ENCODE results near the gene WDR93.

WDR93 gene

GRCh38 chr15:89662893-89663626, 27.6 kb upstream of the WDR93 start:
- no peak overlapping the region for H3K4me3 ChIP-seq (ENCODE audit: low read depth, low read length)
- TF ChIP-seq, protein P1, sequence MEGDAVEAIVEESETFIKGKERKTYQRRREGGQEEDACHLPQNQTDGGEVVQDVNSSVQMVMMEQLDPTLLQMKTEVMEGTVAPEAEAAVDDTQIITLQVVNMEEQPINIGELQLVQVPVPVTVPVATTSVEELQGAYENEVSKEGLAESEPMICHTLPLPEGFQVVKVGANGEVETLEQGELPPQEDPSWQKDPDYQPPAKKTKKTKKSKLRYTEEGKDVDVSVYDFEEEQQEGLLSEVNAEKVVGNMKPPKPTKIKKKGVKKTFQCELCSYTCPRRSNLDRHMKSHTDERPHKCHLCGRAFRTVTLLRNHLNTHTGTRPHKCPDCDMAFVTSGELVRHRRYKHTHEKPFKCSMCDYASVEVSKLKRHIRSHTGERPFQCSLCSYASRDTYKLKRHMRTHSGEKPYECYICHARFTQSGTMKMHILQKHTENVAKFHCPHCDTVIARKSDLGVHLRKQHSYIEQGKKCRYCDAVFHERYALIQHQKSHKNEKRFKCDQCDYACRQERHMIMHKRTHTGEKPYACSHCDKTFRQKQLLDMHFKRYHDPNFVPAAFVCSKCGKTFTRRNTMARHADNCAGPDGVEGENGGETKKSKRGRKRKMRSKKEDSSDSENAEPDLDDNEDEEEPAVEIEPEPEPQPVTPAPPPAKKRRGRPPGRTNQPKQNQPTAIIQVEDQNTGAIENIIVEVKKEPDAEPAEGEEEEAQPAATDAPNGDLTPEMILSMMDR (IDR thresholded peaks at IDR 0.05; ENCODE audit: borderline replicate concordance, insufficient read depth, low read depth, low read length), result no peak

GRCh38 chr15:89664441-89665350, 25.9 kb upstream of the WDR93 start:
- TF ChIP-seq, protein P1 (IDR thresholded peaks at IDR 0.05; ENCODE audit: borderline replicate concordance, insufficient read depth, low read depth, low read length), result no peak
- H3K4me3 ChIP-seq (ENCODE audit: low read depth, low read length), result no peak overlapping the region

DNA sequence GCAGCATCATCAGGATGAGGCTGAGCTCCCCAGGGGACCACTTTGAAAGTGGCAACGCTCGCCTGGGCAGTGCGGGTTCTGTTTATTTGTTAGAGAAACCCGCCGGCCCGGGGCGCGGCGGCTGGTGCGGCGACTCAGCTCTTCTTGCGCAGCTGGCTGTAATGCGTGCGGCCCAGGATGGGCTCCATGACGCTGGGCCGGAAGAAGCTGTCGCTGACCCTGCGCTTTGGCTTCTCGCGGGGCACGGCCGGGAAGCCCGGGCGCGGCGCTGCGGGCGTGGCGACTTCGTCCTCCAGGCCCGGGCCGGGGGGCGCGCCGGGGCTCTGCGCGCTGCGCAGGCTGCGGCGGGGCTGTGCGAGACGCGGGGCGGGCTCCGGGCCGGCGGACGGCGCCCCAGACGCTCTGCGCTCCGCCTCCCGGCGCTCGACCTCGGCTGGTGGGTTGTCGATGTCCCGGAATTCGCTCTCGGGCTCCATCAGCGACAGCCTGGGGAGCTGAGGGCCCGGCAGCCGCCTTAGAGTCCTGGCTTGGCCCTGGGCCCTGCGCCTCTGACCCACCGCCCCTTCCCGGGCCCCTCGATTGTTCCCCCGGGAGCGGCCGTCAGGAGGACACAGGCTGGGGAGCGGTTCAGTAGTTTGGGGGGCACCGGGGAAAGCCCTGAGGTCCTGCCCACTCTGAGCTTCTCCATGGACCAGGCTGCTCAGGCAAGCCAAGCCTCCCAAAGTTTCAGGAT, 25.0 kb upstream of the WDR93 start:
- H3K4me3 ChIP-seq (ENCODE audit: low read depth, low read length), result no peak overlapping the region
- TF ChIP-seq, protein P1 (IDR thresholded peaks at IDR 0.05; ENCODE audit: borderline replicate concordance, insufficient read depth, low read depth, low read length), result no peak

DNA sequence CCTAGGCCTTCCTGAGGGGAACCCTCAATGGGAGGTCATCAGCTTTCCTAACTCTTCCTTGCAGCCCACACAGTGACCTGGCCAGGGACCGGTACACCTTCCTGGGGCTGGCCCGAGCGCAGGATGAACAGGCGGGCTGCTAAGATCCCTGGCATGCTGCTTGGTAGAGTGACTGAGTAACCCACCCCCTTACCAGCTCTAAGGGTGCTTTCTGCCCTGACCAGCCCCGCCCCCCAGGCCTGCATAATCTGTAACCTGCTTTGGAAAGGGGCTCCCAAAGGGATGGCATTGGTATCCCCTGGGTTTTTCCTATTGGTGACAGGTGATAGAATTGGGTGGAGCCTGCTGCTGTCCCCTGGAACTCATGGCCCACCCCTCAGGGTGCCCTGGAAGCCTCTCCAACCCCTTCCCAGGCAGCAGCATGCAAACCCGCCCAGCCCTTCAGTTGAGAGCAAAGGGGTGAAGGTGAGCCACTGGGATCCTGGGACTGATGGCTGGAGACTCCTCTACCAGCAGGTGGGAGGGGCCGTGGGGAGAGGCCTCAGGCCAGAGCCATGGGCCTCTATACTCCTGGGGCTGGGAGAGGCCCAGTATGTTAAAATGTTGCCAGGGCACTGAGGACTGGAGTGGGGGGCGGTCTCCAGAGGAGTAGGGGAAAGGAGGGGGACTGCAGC, 24.3 kb upstream of the WDR93 start:
- TF ChIP-seq, protein P1 (IDR thresholded peaks at IDR 0.05; ENCODE audit: borderline replicate concordance, insufficient read depth, low read depth, low read length), result no peak
- no peak overlapping the region for H3K4me3 ChIP-seq (ENCODE audit: low read depth, low read length)

- TF ChIP-seq, protein P1 (IDR thresholded peaks at IDR 0.05; ENCODE audit: borderline replicate concordance, insufficient read depth, low read depth, low read length), result no peak
- no peak overlapping the region for H3K4me3 ChIP-seq (ENCODE audit: low read depth, low read length)
Measured at GRCh38 chr15:89666858-89667705, 23.5 kb upstream of the WDR93 start.

GRCh38 chr15:89667706-89667960, 23.0 kb upstream of the WDR93 start:
- H3K4me3 ChIP-seq (ENCODE audit: low read depth, low read length), result no peak overlapping the region
- TF ChIP-seq, protein P1 (IDR thresholded peaks at IDR 0.05; ENCODE audit: borderline replicate concordance, insufficient read depth, low read depth, low read length), result no peak

Data from GM12875 (cell line).